Measurements from ENCODE around the gene FMO4. TPM values are rescaled to one million over a fixed set of nuclear protein-coding genes. Genes with fewer than 3 reads are reported as not detected.

FMO4 gene, protein sequence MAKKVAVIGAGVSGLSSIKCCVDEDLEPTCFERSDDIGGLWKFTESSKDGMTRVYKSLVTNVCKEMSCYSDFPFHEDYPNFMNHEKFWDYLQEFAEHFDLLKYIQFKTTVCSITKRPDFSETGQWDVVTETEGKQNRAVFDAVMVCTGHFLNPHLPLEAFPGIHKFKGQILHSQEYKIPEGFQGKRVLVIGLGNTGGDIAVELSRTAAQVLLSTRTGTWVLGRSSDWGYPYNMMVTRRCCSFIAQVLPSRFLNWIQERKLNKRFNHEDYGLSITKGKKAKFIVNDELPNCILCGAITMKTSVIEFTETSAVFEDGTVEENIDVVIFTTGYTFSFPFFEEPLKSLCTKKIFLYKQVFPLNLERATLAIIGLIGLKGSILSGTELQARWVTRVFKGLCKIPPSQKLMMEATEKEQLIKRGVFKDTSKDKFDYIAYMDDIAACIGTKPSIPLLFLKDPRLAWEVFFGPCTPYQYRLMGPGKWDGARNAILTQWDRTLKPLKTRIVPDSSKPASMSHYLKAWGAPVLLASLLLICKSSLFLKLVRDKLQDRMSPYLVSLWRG
- 10 to 100 TPM in 1 of 3 donors, 1 to 10 TPM in 2; 5.4 to 14.6 (median 8.7) TPM for total RNA-seq
- long read RNA-seq, donor 1, transcript FMO4-201 (10 exons, 2,252 nt), result major isoform, 7 of 10 reads
- long read RNA-seq, donor 1, partial matches to known transcripts, result 1 of 10 reads
- long read RNA-seq, donor 1, other reads (novel, unspliced or antisense), result 2 of 10 reads
- long read RNA-seq, donor 2, transcript FMO4-201 (10 exons, 2,252 nt), result major isoform, 6 of 12 reads
- long read RNA-seq, donor 2, partial matches to known transcripts, result 6 of 12 reads
- long read RNA-seq, donor 2, other reads (novel, unspliced or antisense), result 0 of 12 reads

DNA sequence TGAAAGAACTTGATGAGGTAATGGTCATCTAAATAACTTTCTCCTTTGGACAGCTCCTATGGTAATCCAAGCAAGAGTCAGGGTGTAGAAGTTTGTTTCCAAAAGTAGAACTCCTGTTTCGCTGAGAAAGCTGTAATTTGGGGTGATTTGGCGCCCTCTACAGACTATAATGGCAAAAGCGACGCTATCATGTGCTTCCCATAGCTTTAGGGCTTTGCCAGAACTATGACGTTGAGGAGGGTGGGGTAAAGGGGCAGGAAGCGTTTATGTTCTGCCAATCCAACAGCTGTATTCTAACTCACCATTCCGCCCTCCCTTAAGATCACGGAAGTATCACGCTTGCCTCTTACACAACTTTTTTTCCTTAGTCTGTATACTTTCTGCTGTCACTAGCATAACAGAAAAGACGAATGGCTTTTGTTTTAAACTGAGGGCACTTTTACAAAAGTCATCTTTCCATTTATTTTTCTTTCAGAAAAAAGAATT is at the start of gene FMO4:
TSS of gene FMO4 (plus strand) at position 349 of the 486 bp plus-strand sequence. CDS start 5,643 bp downstream, outside the sequence.
- Histone ChIP-seq H3K9me3 (peaks cover 2% of the 10 kb centered on the region), H3K4me3 (no peak within 1 kb of the TSS), H3K4me1 (ENCODE audit: low read depth) (no peaks in the 10 kb centered on the region), H3K36me3 (ENCODE audit: low read depth) (no peaks in the 10 kb centered on the region)
- DNase-seq (peak; percentile 44 to 94 (median 59)), ATAC-seq (peak; percentile 100)
- peak; percentile 82 for TF ChIP-seq CTCF (IDR thresholded peaks at IDR 0.05)
- intact Hi-C loops (cut with DNase I, micrococcal nuclease), result no loop called here

- ATAC-seq (no peak), DNase-seq (no peak)
- no peak for TF ChIP-seq CTCF (IDR thresholded peaks at IDR 0.05)
- intact Hi-C loops (cut with DNase I, micrococcal nuclease), result no loop called here
- no peaks in the 10 kb centered on the region for H3K36me3 ChIP-seq (ENCODE audit: low read depth)
- H3K4me1 ChIP-seq (ENCODE audit: low read depth), result no peaks in the 10 kb centered on the region
- H3K9me3 ChIP-seq, result no peaks in the 10 kb centered on the region
- no peak overlapping the region for H3K4me3 ChIP-seq
These were observed 48.3 kb upstream of the FMO4 start for GRCh38 chr1:171265686-171266085.

DNA sequence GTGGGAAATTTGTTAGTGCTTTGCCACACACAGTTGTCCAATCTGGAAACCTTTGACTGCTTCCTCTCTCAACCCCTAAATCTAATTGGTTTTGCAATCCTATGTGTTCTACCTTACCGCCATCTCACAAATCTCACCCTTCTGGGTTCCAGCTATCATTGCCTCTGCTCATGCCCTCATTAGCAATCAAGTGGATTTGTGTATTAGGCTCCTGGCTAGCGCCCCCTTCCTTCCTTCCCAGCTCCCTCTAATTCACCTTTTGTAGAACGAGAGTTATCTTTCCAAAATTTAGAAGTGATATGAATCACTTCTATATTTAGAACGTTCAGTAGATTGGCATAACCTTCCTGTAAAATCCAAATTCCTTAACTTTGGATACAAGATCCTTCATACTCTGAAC is 47.1 kb upstream of the FMO4 start:
- ATAC-seq (no peak), DNase-seq (no peak)
- no peaks in the 10 kb centered on the region for H3K9me3 ChIP-seq
- H3K36me3 ChIP-seq (ENCODE audit: low read depth), result no peaks in the 10 kb centered on the region
- H3K4me3 ChIP-seq, result no peak overlapping the region
- no peaks in the 10 kb centered on the region for H3K4me1 ChIP-seq (ENCODE audit: low read depth)
- TF ChIP-seq CTCF (IDR thresholded peaks at IDR 0.05), result no peak
- intact Hi-C loops (cut with DNase I, micrococcal nuclease), result no loop called here

DNA sequence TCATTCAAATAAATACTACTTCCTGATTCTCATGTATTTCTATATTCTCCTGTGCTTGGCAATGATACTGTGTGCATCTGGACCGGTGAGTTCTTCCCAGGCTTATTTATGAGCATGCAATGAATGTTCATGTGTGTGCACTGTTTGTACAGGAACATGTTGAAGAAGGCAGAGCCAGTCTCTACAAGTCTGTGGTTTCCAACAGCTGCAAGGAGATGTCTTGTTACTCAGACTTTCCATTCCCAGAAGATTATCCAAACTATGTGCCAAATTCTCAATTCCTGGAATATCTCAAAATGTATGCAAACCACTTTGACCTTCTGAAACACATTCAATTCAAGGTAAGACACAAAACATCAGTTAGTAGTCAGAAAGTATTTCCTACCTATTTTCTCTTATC is 46.6 kb upstream of the FMO4 start:
- Histone ChIP-seq H3K4me3 (no peak overlapping the region), H3K9me3 (no peaks in the 10 kb centered on the region), H3K4me1 (ENCODE audit: low read depth) (no peaks in the 10 kb centered on the region), H3K36me3 (ENCODE audit: low read depth) (no peaks in the 10 kb centered on the region)
- intact Hi-C loops (cut with DNase I, micrococcal nuclease), result no loop called here
- DNase-seq, result no peak
- ATAC-seq, result no peak
- TF ChIP-seq CTCF (IDR thresholded peaks at IDR 0.05), result no peak

GRCh38 chr1:171270806-171271205 is 43.2 kb upstream of the FMO4 start:
- intact Hi-C loops (cut with DNase I, micrococcal nuclease), result no loop called here
- H3K4me1 ChIP-seq (ENCODE audit: low read depth), result no peaks in the 10 kb centered on the region
- H3K9me3 ChIP-seq, result no peaks in the 10 kb centered on the region
- DNase-seq (no peak), ATAC-seq (no peak)
- no peak overlapping the region for H3K4me3 ChIP-seq
- no peak for TF ChIP-seq CTCF (IDR thresholded peaks at IDR 0.05)
- H3K36me3 ChIP-seq (ENCODE audit: low read depth), result no peaks in the 10 kb centered on the region

Data from mucosa of descending colon (tissue), 3 donors.